ENCODE results near the gene ZC3H4.
A peak's percentile ranks its signal among the peaks of the same experiment; 100 is the strongest.

ZC3H4 gene

GRCh38 chr19:47045867-47046470 is 67.6 kb downstream of the ZC3H4 start:
- no peak for DNase-seq

GRCh38 chr19:47044946-47045866 is 68.4 kb downstream of the ZC3H4 start:
- DNase-seq = no peak

DNA sequence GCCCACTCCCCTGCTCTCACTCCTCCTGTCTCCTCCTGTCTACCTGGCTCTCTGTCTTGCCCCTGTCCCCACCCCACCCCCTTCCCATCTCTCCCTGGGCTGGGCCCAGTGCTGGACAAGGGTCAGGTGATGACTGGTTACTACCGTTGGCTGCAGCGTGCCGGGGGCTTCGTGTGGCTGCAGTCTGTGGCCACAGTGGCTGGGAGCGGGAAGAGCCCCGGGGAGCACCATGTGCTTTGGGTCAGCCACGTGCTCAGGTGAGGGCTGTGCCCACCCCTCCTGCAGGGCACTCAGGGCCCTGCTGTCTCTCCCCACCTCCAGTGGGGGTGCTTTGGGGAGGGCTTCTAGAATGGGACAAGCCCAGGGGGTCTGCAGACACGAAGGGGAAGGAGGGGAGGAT is 72.7 kb downstream of the ZC3H4 start:
- DNase-seq = no peak

- no peak for DNase-seq
Measured at GRCh38 chr19:47039239-47039874, 74.2 kb downstream of the ZC3H4 start.

DNA sequence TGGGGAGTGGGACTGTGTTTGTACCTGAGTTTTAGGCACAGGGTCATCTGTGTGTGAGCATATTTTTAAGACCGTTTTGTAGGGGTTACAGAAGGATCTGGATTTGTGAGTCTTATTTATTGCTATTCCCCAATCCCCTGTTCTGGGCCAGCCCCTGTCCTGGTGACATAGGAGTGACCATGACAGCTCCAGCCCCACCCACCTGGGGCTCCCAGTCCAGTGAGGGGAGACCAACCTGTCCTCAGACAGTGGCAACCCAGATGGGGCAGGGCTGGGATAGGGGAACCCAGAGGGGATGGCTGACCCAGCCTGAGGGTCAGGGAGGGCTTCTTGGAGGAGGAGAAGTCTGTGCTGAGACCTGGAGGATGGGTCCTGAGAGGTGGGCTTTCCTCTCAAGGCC is 75.8 kb downstream of the ZC3H4 start:
- no peak for DNase-seq

GRCh38 chr19:47036097-47036651 is 77.4 kb downstream of the ZC3H4 start:
- peak in 1 of 2 donors; percentile 21 for DNase-seq

DNA sequence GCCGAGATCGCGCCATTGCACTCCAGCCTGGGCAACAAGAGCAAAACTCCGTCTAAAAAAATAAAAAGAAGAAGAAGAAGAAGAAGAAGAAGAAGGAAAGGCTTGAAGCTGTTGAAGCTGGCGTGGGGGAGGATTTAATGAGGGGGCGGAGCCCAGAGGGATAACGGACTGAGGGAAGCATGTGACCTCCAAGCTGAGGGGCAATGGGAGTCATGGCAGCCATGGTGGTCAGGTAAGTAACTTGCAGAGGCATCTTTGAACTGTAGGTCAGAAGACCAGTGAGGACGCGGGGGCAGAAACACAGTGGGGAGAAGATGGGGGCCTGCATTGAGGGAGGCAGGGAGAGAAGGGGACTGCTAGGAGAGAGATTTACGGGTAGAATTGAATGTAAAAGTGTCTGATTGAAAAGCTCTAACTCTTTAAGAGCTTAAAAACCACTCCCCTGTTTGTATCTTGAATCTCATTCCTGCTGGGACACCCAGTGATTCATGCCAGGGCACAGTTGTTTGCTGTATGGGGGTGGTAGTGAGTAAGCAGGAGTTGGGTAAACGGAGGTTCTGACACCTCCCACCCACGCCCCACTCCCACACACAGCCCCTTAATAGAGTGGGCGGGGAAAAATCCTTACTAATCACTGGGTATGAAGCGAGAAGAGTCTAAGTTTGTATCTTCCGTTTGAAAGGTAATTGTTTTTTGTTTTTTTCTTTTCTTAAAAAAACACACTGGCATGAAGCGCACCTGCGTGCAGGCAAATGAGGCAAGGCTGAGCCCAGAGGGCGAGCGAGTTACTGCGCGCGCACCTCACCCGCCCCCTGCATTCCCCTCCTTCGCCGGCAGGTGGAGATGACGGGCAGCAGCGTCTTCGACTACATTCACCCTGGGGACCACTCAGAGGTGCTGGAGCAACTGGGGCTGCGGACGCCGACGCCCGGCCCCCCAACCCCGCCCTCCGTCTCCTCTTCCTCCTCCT is 78.2 kb downstream of the ZC3H4 start:
- DNase-seq = peak; percentile 91

DNA sequence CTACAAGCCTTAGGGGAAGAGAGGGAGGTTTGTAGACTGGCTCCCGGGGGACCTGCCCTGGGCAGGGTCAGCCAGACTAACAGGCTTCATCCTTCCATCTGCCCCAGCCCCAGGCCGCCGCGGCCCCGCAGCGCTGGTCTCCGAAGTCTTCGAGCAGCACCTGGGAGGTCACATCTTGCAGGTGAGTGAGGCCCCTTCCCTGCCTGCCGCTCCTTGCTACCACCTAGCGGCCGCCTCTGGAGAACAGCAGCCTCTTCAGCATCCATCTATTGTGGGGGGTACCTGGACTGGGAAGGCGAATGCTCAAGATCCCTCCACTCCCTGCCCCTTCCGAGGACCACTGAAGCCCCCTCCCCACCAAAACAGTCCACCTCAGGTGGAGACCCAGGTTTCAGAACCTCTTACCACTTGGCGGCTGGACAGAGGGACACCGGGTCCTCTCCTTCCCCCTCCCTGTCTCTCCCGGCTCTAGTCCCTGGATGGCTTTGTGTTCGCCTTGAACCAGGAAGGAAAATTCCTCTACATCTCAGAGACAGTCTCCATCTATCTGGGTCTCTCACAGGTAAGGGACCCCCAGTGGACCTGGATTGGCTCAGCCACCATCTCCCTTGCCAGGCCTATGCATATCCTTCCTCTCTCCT is 81.3 kb downstream of the ZC3H4 start:
- no peak for DNase-seq

DNA sequence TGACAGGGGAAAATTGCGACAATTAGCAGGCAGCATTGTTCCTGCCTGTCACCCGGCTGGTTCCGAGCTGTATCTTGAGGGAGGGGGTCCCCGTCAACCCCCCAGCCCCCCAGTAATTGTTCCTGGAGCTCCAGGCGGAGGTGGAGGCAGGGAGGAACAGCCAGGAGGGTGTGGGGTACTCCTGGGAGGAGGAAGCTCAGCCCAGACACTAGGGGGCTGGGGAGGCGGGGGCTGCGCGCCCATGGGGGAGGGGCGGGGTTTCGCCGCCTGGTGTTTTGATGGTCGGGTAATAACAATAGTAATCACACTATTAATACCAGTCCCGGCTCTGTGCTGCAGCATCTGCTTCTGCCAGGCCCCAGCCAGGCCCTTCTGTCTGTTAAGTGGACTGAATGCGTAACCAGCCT is 85.4 kb downstream of the ZC3H4 start:
- no peak for DNase-seq

DNA sequence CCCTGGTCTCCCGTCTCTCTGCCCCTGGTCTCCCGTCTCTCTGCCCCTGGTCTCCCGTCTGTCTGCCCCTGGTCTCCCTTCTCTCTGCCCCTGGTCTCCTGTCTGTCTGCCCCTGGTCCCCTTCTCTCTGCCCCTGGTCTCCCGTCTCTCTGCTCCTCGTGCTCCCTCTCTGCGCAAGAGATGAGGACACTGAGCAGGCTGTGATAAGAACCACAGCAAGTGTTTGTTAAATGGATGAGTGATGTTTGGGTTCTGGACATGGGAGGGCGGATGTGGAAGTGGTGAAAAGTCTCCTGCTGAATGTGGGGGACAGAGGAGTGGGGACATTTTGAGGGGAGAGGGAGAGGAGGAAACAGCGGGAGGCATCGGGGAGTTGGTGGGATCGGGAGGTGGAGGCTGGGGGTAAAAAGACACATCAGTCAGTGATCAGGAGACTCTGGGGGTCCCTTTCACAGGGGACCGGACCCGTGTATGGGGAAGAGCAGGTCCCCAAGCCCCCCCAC is 85.9 kb downstream of the ZC3H4 start:
- DNase-seq = no peak

GRCh38 chr19:47026889-47027288 is 86.7 kb downstream of the ZC3H4 start:
- DNase-seq = no peak

DNA sequence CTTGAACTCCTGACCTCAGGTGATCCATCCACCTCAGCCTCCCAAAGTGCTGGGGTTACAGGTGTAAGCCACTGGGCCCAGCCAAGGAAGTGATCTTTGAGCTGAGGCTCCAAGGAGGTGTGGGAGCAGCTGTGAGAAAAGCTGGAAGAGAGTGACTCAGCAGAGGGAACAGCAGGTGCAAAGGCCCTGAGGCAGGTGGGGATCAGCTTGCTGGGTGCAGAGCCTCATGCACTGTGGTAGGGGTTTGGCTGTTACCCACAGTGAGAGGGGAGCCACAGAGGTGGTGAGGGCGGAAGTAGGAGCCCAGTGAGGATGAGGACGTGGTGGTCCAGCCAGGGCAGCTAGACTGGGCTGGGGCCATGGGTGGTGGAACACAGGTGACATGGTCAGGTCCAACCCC is 87.4 kb downstream of the ZC3H4 start:
- no peak for DNase-seq

GRCh38 chr19:47024502-47024901 is 89.1 kb downstream of the ZC3H4 start:
- no peak for DNase-seq

DNA sequence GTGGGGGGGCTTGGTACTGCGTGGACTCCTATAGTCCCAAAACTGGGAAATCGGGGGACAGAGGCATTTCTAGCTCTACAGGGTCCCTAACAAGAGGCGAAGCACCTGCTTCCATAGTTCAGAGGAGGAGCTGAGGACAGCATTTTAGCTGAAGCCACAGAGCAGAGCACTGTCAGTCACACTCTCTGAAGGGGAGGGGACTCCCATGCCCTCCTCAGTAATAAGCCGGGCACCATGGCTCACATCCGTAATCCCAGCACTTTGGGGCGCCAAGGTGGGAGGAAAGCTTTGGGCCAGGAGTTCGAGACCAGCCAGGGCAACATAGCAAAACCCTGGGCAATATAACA is 90.2 kb downstream of the ZC3H4 start:
- DNase-seq = no peak

DNA sequence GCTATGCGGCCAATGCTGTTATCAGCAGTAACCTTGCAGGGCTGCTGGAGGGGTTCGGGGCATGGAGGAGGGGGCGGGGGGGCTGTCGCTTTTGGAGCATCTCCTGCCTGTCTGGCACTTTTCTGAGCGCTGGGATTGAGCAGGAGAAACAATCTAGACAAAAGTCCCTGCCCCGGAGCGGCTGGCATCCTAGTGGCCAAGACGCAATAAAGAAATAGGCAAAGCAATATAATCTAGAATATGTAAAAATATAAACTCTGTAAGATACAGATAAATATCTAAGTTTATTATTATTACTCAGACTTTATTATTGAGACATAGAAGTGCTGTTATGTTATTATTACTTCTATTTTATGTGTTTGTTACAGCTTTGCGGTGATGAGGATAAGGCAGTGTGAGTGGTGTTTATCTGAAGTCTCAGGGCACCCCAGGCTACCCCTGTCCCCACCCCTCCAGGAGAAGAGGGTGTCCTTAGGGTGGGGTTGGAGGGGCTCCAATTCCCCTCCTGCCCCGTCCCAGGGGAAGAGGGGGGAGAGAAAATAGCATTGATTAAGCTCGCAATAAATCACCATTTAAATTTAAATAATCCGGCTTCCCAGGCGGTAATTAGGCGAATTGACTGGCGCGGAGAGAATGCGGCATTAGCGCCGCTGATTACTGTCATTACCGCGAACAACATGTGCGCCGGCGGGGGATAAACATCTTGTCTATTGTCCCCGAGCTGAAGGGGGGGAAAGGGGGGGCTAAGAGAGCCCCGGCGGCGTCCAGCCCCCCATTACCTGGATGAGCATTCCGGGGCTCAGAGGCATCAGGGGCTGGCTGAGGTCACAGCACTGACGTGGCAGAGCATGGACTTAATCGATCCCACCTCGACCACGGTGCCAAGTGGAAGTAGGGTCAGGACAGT is 90.8 kb downstream of the ZC3H4 start:
- DNase-seq = no peak

GRCh38 chr19:47022140-47022536 is 91.4 kb downstream of the ZC3H4 start:
- no peak for DNase-seq

DNA sequence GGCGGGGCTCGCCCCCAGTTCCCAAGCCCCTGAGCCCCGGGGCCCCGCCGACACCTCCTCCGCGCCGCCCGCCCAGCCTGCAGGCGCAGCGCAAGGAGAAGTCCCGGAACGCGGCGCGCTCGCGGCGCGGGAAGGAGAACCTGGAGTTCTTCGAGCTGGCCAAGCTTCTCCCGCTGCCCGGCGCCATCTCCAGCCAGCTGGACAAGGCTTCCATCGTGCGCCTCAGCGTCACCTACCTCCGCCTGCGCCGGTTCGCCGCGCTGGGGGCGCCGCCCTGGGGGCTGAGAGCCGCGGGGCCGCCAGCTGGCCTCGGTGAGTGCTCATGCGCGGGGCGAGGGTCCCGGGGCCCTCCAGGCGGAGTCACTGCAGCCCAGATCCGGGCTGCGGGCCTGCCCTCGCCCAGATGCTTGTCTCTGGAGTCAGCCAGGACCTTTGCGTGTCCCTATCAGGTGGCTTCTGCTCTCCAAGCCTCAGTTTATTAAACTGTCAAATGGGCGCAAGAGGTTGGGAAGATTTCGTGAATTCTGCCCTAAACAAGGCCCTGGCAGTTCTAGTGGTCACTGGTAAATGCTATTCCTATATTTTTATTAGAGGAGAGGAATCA is 91.9 kb downstream of the ZC3H4 start:
- peak in 1 of 2 donors; percentile 26 for DNase-seq

DNA sequence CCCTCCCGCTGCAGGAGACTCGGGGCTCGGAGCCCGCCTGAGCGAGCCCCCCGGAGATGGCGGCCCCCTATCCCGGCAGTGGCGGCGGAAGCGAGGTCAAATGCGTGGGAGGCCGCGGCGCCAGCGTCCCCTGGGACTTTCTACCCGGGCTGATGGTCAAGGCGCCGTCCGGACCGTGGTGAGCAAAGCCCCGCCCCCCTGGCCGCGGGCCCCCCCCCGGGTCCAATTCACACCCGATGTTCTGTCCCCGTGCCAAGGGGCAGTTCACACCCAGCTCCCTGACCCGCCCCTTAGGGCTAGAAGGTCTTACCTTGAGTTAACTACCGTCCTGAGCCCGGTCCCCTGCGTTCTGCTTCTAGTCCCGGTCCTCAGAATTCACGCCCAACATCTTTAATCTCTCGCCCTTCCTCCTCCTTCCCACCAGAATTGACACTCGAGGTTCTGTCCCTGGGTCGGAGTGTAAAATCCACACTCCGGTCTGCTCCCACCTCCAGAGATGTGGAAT is 92.5 kb downstream of the ZC3H4 start:
- DNase-seq = peak in 1 of 2 donors; percentile 8

DNA sequence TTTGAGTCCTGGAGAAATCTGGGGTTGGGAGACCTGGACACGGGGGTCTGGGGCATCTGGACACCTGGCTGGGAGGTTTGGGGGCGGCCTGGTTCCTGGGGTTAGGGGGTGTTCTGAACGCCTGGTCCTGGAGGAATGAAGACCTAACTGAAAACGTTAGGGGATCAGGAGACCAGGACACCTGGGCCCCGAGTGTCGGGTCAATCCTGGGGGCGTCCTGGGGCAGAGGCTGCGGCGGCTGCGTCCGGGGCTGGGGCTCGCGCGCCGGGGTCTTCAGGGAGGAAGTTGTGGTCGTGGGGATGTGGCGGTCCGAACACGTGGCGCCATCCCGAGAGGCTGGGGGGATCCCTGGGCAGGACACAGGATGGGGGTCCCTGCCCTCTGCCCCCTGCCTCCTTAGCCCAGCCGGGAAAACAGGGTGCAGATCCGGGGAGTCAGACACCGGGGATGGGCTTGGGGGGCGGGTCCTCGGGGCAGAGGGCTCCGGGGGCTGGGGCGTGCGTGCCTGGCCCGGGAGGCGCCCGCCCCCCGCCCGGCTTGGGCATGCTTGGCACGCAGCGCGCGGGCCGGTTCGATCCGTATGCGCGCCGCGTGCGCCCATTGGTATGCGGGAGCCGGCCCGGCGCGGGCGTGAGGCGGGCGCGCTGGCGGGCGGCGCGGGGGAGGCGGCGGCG is 93.3 kb downstream of the ZC3H4 start:
- no peak for DNase-seq
